ENCODE data around the gene NMRK1. TPM values are rescaled to one million over a fixed set of nuclear protein-coding genes. Genes with fewer than 3 reads are reported as not detected.

Gene NMRK1
- total RNA-seq, 3 donors from 2014 or later (not counting 1 experiment from before 2014, with no cell fraction given), result 23.7 to 52.0 (median 44.4) TPM

DNA sequence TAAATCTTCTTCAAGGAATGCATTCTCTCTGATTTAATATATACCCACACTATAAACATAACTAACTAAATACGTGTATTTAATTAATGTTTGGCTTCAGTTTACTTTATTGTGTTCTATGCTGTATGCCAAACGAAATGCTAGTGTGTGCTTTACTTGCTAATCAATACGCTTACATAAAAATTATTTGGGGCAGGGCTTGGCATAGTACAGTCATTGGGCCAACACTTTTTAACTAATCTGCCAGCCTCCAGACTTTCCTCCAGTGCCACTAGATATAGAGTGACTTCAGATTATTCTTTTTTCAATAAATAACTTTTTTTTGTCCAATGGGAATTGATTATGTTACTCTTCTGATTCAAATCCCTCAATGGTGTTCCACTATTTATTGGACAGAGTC lies 51.2 kb downstream of the NMRK1 start:
- ATAC-seq (no peak), DNase-seq (no peak)
- no peaks in the 10 kb centered on the region for H3K9me3 ChIP-seq (ENCODE audit: control insufficient read depth, insufficient read depth, low read length)
- H3K4me1 ChIP-seq (ENCODE audit: control insufficient read depth, insufficient read depth, low read length), result no peaks in the 10 kb centered on the region
- 96% methylated on average over 3 of the region's 3 CpGs for WGBS (ENCODE audit: insufficient coverage)
- no peak overlapping the region for H3K4me3 Mint-ChIP-seq
- H3K27me3 Mint-ChIP-seq (ENCODE audit: low read depth in 2 of 2), result peaks cover 6 to 7% of the 10 kb centered on the region in 2 donors
- TF ChIP-seq CTCF (IDR thresholded peaks at IDR 0.05), result no peak
- H3K4me1 Mint-ChIP-seq, result no peaks in the 10 kb centered on the region
- no peak overlapping the region for H3K4me3 ChIP-seq (ENCODE audit: low read length)
- H3K27me3 ChIP-seq (ENCODE audit: control insufficient read depth, insufficient read depth, low read length), result no peaks in the 10 kb centered on the region
- no peak overlapping the region for H3K27ac ChIP-seq (ENCODE audit: low read length)
- intact Hi-C loops (cut with micrococcal nuclease), result no loop called here
- H3K27ac Mint-ChIP-seq, result no peak overlapping the region
- H3K36me3 Mint-ChIP-seq, result no peaks in the 10 kb centered on the region
- no peaks in the 10 kb centered on the region for H3K36me3 ChIP-seq (ENCODE audit: control insufficient read depth, insufficient read depth, low read length)
- no peaks in the 10 kb centered on the region for H3K9me3 Mint-ChIP-seq

GRCh38 chr9:75033791-75034473 lies 54.0 kb downstream of the NMRK1 start:
- peaks cover 5 to 6% of the 10 kb centered on the region in 2 donors for H3K27me3 Mint-ChIP-seq (ENCODE audit: low read depth in 2 of 2)
- H3K9me3 Mint-ChIP-seq, result no peaks in the 10 kb centered on the region
- Histone ChIP-seq H3K27me3 (ENCODE audit: control insufficient read depth, insufficient read depth, low read length) (no peaks in the 10 kb centered on the region), H3K36me3 (ENCODE audit: control insufficient read depth, insufficient read depth, low read length) (no peaks in the 10 kb centered on the region), H3K9me3 (ENCODE audit: control insufficient read depth, insufficient read depth, low read length) (no peaks in the 10 kb centered on the region), H3K27ac (ENCODE audit: low read length) (no peak overlapping the region), H3K4me1 (ENCODE audit: control insufficient read depth, insufficient read depth, low read length) (peaks cover 3% of the 10 kb centered on the region), H3K4me3 (ENCODE audit: low read length) (no peak overlapping the region)
- intact Hi-C loops (cut with micrococcal nuclease), result no loop called here
- no peak for ATAC-seq
- H3K4me3 Mint-ChIP-seq, result no peak overlapping the region
- 100% methylated on average over 1 of the region's 2 CpGs for WGBS (ENCODE audit: insufficient coverage)
- DNase-seq, result no peak
- no peaks in the 10 kb centered on the region for H3K36me3 Mint-ChIP-seq
- no peak overlapping the region for H3K27ac Mint-ChIP-seq
- TF ChIP-seq CTCF (IDR thresholded peaks at IDR 0.05), result no peak
- H3K4me1 Mint-ChIP-seq, result no peaks in the 10 kb centered on the region

DNA sequence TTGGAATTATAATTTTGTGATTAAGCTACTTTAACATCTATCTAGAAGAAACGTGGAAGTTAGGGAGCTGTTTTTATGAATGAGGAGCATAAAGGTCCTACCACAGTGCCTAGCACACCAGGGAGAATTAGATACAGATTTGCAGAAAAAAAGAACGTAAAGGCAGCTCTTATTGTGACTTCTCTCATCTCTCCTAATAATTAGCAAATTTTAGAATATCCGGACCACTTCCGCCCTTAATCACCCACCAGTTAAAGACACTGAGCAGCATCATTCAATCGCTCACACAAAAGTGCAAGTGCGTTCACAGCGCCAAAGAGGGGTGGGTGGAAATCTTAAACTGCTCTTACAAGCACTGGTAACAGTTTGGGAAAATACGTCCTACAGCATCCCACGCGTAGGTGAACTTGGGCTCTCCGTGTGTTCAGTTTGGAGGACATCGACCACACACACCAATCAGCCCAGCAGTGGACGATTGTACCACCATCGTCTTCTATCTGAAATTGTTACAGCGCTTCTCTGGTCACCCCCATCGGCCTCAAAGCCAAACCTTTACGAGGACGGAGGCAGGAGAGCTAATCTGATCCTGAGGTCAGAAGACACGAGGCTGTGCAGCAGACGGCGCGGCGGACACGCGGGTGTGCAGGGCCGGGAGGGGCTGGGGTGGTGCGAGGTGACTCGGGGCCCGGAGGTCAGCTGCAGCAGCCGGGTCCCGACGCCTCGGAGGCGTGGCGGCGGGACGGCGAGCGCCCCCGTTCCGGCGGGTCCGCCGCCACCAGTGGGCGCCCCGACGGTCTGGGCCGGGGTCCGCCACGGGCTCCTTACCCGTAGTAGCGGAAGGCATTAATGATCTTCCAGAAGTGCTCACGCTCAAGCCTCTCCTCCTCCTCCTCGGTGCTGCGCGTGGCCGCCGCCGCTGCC lies 60.5 kb downstream of the NMRK1 start:
- intact Hi-C loops (cut with micrococcal nuclease), result loop anchor here (1.0 to 5.0 kb wide), 3 partner anchors 61 to 125 kb away; partner anchors contain the start of genes C9orf40, NMRK1 and OSTF1
- 0% methylated on average over 58 of the region's 59 CpGs for WGBS (ENCODE audit: insufficient coverage)
- Mint-ChIP-seq H3K27ac (peak overlapping the region; percentile 87 to 97), H3K27me3 (ENCODE audit: low read depth in 2 of 2) (peaks cover 0 to 3% of the 10 kb centered on the region in 2 donors), H3K36me3 (no peaks in the 10 kb centered on the region), H3K4me1 (peaks cover 25 to 32% of the 10 kb centered on the region in 2 donors), H3K4me3 (peak overlapping the region; percentile 92), H3K9me3 (no peaks in the 10 kb centered on the region)
- TF ChIP-seq CTCF (IDR thresholded peaks at IDR 0.05), result peak; percentile 50
- DNase-seq (peak in 1 of 2 donors; percentile 66), ATAC-seq (peak; percentile 26 to 43 (median 31))
- Histone ChIP-seq H3K27me3 (ENCODE audit: control insufficient read depth, insufficient read depth, low read length) (no peaks in the 10 kb centered on the region), H3K4me3 (ENCODE audit: low read length) (peak overlapping the region; percentile 74), H3K27ac (ENCODE audit: low read length) (peak overlapping the region; percentile 85), H3K9me3 (ENCODE audit: control insufficient read depth, insufficient read depth, low read length) (no peaks in the 10 kb centered on the region), H3K36me3 (ENCODE audit: control insufficient read depth, insufficient read depth, low read length) (no peaks in the 10 kb centered on the region), H3K4me1 (ENCODE audit: control insufficient read depth, insufficient read depth, low read length) (peaks cover 19% of the 10 kb centered on the region)
